ENCODE data around the gene DHRSX. TPM values are rescaled to one million over a fixed set of nuclear protein-coding genes. Genes with fewer than 3 reads are reported as not detected.

The DHRSX gene
- total RNA-seq, 4 donors from 2014 or later, result 19.9 to 36.5 (median 24.2) TPM

DNA sequence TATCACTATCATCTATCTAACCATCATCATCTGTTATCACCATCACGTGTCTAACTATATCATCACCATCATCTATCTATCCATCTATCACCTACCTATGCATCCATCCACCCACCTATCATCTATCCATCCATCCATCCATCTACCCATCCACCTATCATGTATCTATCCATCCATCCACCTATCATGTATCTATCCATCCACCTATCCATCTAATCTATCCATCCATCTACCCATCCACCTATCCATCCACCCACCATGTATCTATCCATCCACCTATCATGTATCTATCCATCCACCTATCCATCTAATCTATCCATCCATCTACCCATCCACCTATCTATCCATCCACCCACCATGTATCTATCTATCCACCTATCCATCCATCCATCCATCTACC is 316.7 kb downstream of the DHRSX start:
- Histone ChIP-seq H3K4me1 (no peaks in the 10 kb centered on the region), H3K36me3 (no peaks in the 10 kb centered on the region), H3K4me3 (replicated peaks in 1 of 3) (no peak overlapping the region), H3K27me3 (no peaks in the 10 kb centered on the region), H3K27ac (no peak overlapping the region), H3K9me3 (no peaks in the 10 kb centered on the region)
- WGBS, 2 donors, result 95 to 98% methylated on average over 1 of the region's 1 CpG
- TF ChIP-seq, protein P1, sequence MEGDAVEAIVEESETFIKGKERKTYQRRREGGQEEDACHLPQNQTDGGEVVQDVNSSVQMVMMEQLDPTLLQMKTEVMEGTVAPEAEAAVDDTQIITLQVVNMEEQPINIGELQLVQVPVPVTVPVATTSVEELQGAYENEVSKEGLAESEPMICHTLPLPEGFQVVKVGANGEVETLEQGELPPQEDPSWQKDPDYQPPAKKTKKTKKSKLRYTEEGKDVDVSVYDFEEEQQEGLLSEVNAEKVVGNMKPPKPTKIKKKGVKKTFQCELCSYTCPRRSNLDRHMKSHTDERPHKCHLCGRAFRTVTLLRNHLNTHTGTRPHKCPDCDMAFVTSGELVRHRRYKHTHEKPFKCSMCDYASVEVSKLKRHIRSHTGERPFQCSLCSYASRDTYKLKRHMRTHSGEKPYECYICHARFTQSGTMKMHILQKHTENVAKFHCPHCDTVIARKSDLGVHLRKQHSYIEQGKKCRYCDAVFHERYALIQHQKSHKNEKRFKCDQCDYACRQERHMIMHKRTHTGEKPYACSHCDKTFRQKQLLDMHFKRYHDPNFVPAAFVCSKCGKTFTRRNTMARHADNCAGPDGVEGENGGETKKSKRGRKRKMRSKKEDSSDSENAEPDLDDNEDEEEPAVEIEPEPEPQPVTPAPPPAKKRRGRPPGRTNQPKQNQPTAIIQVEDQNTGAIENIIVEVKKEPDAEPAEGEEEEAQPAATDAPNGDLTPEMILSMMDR (IDR thresholded peaks at IDR 0.05), result no peak
- no peak for TF ChIP-seq POLR2A (IDR thresholded peaks at IDR 0.05)
- DNase-seq, result no peak
- intact Hi-C loops (cut with DNase I), result no loop called here

DNA sequence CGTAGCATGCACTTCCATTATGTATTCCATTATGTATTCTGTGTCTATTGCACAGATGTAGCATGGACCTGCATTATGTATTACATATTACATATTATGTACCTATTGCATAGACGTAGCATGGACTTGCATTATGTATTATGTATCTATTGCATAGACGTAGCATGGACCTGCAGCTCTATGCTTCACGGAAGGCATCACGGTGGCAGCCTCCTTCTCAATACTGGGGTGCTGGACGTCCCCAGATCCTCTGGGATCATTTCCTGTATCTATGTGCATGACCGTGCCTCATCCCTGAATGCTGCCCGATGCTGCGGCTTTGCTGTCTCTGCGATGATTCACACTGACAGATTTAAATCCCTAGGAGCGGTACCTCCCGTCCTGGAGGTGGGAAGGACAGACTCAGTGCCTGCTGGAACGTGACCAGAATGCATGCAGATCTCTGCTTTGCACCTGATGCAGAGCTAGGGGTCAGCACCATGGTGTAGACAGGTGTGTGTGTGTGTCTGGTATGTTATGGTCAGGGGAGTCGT is 317.5 kb downstream of the DHRSX start:
- Histone ChIP-seq H3K27ac (no peak overlapping the region), H3K4me1 (no peaks in the 10 kb centered on the region), H3K4me3 (replicated peaks in 1 of 3) (no peak overlapping the region), H3K36me3 (no peaks in the 10 kb centered on the region), H3K9me3 (no peaks in the 10 kb centered on the region), H3K27me3 (no peaks in the 10 kb centered on the region)
- DNase-seq, result no peak
- no peak for TF ChIP-seq POLR2A (IDR thresholded peaks at IDR 0.05)
- TF ChIP-seq, protein P1 (IDR thresholded peaks at IDR 0.05), result no peak
- WGBS, 2 donors, result 88 to 89% methylated on average over 14 of the region's 14 CpGs
- intact Hi-C loops (cut with DNase I), result no loop called here

DNA sequence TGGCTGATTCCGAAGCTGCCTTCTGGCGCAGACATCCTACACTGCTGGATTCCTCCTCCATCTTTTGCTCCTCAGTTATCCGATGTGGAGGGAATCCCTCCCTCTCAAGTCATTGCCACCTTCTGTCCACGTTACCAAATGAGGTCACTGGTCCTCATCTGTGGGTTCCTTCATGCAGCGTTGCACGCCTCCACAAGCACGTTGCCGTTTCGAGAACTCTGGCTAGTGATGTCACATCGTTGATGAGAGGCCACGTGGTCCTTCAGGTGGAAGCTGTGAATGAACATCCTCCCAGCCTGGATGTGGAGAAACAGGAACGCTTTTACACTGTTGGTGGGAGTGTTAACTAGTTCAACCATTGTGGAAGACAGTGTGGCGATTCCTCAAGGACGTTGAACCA is 323.2 kb downstream of the DHRSX start:
- DNase-seq, result no peak
- Histone ChIP-seq H3K36me3 (no peaks in the 10 kb centered on the region), H3K9me3 (no peaks in the 10 kb centered on the region), H3K4me3 (replicated peaks in 1 of 3) (no peak overlapping the region), H3K27me3 (no peaks in the 10 kb centered on the region), H3K4me1 (no peaks in the 10 kb centered on the region), H3K27ac (no peak overlapping the region)
- 92 to 96% methylated on average over 14 of the region's 14 CpGs for WGBS, 2 donors
- intact Hi-C loops (cut with DNase I), result no loop called here
- TF ChIP-seq POLR2A (IDR thresholded peaks at IDR 0.05), result no peak
- TF ChIP-seq, protein P1 (IDR thresholded peaks at IDR 0.05), result no peak

DNA sequence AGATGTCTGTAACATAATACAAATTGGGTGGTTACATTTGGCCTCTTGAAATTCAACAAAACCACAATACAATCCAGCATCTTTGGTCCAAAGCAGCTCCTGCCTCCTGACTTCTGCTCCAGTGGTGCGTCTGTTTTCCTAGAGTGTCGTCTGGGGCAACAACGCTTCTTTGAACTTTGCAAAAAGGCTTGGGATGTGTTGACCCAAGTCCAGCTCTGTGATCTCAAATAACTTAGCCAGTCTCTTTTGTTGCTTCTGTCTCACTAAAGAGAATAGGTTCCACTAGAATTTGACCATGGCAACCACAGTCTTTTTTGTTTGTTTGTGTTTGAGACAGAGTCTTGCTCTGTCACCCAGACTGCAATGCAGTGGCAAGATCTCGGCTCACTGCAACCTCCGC is 324.0 kb downstream of the DHRSX start:
- intact Hi-C loops (cut with DNase I), result no loop called here
- H3K9me3 ChIP-seq, result no peaks in the 10 kb centered on the region
- H3K27ac ChIP-seq, result no peak overlapping the region
- no peak for DNase-seq
- H3K36me3 ChIP-seq, result no peaks in the 10 kb centered on the region
- WGBS, 2 donors, result 53 to 70% methylated on average over 4 to 5 of the region's 5 CpGs
- no peak overlapping the region for H3K4me3 ChIP-seq (replicated peaks in 1 of 3)
- no peaks in the 10 kb centered on the region for H3K4me1 ChIP-seq
- TF ChIP-seq, protein P1 (IDR thresholded peaks at IDR 0.05), result no peak
- TF ChIP-seq POLR2A (IDR thresholded peaks at IDR 0.05), result no peak
- H3K27me3 ChIP-seq, result no peaks in the 10 kb centered on the region

DNA sequence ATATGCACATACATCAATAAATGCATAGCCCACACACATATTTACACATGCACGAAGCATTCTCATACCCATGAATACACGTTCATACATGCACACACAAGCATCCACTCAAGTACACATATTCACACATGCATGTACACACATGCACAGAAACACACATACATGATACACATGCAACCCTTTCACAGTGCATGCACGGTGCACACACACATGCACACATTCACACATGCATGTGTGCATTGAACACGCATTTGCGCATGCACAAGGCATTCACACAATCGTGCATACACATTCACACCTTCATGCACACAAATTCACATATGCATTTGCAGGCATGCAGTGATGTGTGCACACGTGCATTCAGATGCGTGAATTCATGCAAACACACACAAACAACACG is 324.5 kb downstream of the DHRSX start:
- H3K27me3 ChIP-seq, result no peaks in the 10 kb centered on the region

More for the DNA sequence above, 324.5 kb downstream of the DHRSX start:
- Histone ChIP-seq H3K9me3 (no peaks in the 10 kb centered on the region), H3K4me3 (replicated peaks in 1 of 3) (no peak overlapping the region), H3K36me3 (no peaks in the 10 kb centered on the region), H3K27ac (no peak overlapping the region), H3K4me1 (no peaks in the 10 kb centered on the region)
- 94 to 97% methylated on average over 9 of the region's 9 CpGs for WGBS, 2 donors
- no peak for TF ChIP-seq POLR2A (IDR thresholded peaks at IDR 0.05)
- TF ChIP-seq, protein P1 (IDR thresholded peaks at IDR 0.05), result no peak
- intact Hi-C loops (cut with DNase I), result no loop called here
- DNase-seq, result no peak

All from thyroid gland (tissue), 4 donors.